HG02973 (cell line): Measurements from ENCODE around the gene FARS2.
"Not testable (repeated sequence)": the region's sequence is repeated elsewhere in the genome, so short reads cannot be mapped to it uniquely, and the experiment has no call there.

ENCODE experiments used
- ATAC-seq: cut with Tn5 transposase; IDR thresholded peaks from one replicate; pipeline ENCODE4 v1.9.1; 2021; ENCODE audit warnings: moderate library complexity; ENCODE audit not compliant: unreplicated experiment

FARS2 gene

GRCh38 chr6:5656695-5657094, 395.4 kb downstream of the FARS2 start:
- ATAC-seq: not testable (repeated sequence)

- no peak for ATAC-seq
These were observed 396.5 kb downstream of the FARS2 start for GRCh38 chr6:5657684-5658430.

- no peak for ATAC-seq
These were observed 398.2 kb downstream of the FARS2 start for GRCh38 chr6:5659467-5659866.

GRCh38 chr6:5660772-5661171, 399.5 kb downstream of the FARS2 start:
- no peak for ATAC-seq

GRCh38 chr6:5662797-5663196, 401.5 kb downstream of the FARS2 start:
- ATAC-seq: no peak

- ATAC-seq: no peak
These were observed 401.9 kb downstream of the FARS2 start for GRCh38 chr6:5663259-5663658.

GRCh38 chr6:5663739-5664138, 402.4 kb downstream of the FARS2 start:
- ATAC-seq: no peak

GRCh38 chr6:5664149-5664548, 402.8 kb downstream of the FARS2 start:
- no peak for ATAC-seq

- ATAC-seq: no peak
These were observed 403.9 kb downstream of the FARS2 start for GRCh38 chr6:5665173-5665572.

- ATAC-seq: no peak
These were observed 404.4 kb downstream of the FARS2 start for GRCh38 chr6:5665667-5666066.

- ATAC-seq: no peak
These were observed 405.4 kb downstream of the FARS2 start for GRCh38 chr6:5666695-5667094.

GRCh38 chr6:5667737-5668136, 406.4 kb downstream of the FARS2 start:
- ATAC-seq: no peak

- no peak for ATAC-seq
These were observed 409.1 kb downstream of the FARS2 start for GRCh38 chr6:5670381-5670780.

- no peak for ATAC-seq
These were observed 409.7 kb downstream of the FARS2 start for GRCh38 chr6:5670811-5671561.

GRCh38 chr6:5671601-5672559, 410.6 kb downstream of the FARS2 start:
- ATAC-seq: no peak

GRCh38 chr6:5672581-5673011, 411.3 kb downstream of the FARS2 start:
- no peak for ATAC-seq

GRCh38 chr6:5673019-5673790, 411.9 kb downstream of the FARS2 start:
- no peak for ATAC-seq

GRCh38 chr6:5674141-5674540, 412.8 kb downstream of the FARS2 start:
- ATAC-seq: no peak

GRCh38 chr6:5674721-5675120, 413.4 kb downstream of the FARS2 start:
- ATAC-seq: no peak

- ATAC-seq: no peak
These were observed 415.4 kb downstream of the FARS2 start for GRCh38 chr6:5676701-5677100.
